ENCODE data around the gene IER3. TPM values are rescaled to one million over a fixed set of nuclear protein-coding genes. Genes with fewer than 3 reads are reported as not detected.

The IER3 gene
- total and polyA plus RNA-seq, 9 of the 15 experiments (the other 6 are each of a cell fraction or from before 2014, with no cell fraction given) = 1.5 to 30.0 (median 11.5) TPM

GRCh38 chr6:30721198-30722024, 22.9 kb downstream of the IER3 start (continued):
- TF ChIP-seq E2F8 (IDR thresholded peaks at IDR 0.05; ENCODE audit: low read depth, partially characterized antibody) (peak; percentile 66), ZNF764 (CRISPR knock-in tag; IDR thresholded peaks at IDR 0.05; ENCODE audit: low read depth) (peak; percentile 51; the same call in 1 of the 2 replicates), GABPB2 (CRISPR knock-in tag; conservative IDR thresholded peaks at IDR 0.05) (no peak), RERE (CRISPR knock-in tag; IDR thresholded peaks at IDR 0.05; ENCODE audit: borderline replicate concordance) (0 out of 2 replicates have a peak, but pooled peaks have one; percentile 63), ARID3B (CRISPR knock-in tag; IDR thresholded peaks at IDR 0.05; ENCODE audit: borderline replicate concordance) (no peak), ZKSCAN1 (IDR thresholded peaks at IDR 0.05; ENCODE audit: low read depth, low read length) (no peak), EP300 (IDR thresholded peaks at IDR 0.05; ENCODE audit: low read length) (no peak), HES1 (IDR thresholded peaks at IDR 0.05; ENCODE audit: low read depth) (no peak), ZNF696 (CRISPR knock-in tag; conservative IDR thresholded peaks at IDR 0.05) (0 out of 2 replicates have a peak, but pooled peaks have one; percentile 71), RFX7 (CRISPR knock-in tag; IDR thresholded peaks at IDR 0.05) (no peak; the same call in 1 of the 2 replicates), HOMEZ (CRISPR knock-in tag; IDR thresholded peaks at IDR 0.05) (no peak)
